Urothelium cell line (cell line): ENCODE results near the gene SMAD6.

Experiments used
- DNase-seq: peaks from one replicate; pipeline ENCODE4 v3.0.0; 2011; ENCODE audit warnings: low spot score, mixed read lengths
- FAIRE-seq: peaks from 2 replicates; lab custom pipeline; 2011; peaks lifted over from hg19 to GRCh38; lab: Jason Lieb, UNC

SMAD6 gene

GRCh38 chr15:66771351-66771650 lies 69.3 kb downstream of the SMAD6 start:
- DNase-seq (no peak), FAIRE-seq (no peak)

DNA sequence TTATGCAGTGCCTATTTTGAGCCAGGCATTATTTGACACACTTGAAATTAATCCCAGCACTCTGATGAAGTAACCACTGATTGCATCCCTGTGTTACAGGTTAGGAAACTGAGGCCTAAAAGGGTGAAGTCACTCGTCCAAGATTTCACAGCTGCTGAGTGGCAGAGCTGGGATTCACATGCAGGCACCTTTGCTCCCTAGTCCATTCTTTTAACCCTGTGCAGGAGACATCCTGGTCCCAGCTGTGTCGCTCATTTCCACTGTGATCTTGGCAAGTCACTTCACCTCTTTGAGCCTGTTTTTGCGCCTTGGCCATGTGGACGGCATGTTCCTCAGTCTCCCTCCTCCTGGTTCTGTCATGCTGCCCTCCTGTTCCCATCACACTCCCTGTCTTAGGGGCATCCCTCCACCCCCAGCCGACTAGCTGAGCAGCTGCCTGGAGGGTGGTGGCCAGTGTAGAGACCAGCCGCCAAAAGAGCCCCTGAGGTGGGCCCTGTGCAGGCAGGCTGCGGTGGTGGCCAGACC lies 70.6 kb downstream of the SMAD6 start:
- peak; percentile 5 for FAIRE-seq

GRCh38 chr15:66773129-66773873 lies 71.3 kb downstream of the SMAD6 start:
- FAIRE-seq (no peak), DNase-seq (no peak)

More for the DNA sequence above, 70.6 kb downstream of the SMAD6 start:
- no peak for DNase-seq

DNA sequence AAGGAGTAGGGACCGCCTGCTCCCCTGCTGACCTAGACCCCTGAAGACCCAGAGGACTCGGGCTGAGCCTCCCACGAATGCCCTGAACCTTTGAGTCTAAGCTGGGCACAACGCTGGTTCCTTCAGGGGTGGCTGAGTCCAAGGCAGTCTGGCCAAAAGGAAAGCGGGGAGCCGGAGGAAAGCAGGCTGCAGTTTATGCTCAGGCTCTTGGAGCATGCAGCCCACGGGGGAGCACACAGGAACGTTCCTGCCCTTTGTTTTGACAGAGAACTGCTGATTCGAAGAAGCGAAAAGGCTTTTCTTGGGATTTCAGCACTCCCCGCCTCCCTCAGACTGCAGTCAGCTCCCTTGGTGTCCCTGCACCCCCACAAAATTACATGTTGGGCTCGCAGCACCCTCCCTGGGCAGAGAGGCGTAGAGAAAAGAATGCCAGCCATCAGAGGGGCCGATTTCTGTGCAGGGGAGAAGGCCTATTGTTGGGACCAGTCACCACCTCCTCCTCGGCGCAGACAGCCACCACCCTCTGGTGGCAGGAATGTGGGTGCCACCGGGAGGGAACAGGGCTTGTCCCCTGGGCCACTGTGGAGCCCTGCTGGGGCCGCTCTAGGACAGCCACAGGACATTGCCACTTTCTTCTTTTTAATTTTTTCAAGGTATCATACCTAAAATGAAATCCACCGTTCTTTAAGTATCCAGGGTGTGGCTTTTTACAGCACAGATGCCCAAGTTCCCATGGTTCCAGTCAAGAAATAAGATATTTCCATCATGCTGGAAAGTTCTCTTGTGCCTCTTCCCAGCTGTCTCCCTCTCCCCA lies 72.2 kb downstream of the SMAD6 start:
- FAIRE-seq (peak; percentile 50), DNase-seq (peak; percentile 93)

- DNase-seq (no peak), FAIRE-seq (peak; percentile 69)
Observed at GRCh38 chr15:66775127-66776105, 73.4 kb downstream of the SMAD6 start.

DNA sequence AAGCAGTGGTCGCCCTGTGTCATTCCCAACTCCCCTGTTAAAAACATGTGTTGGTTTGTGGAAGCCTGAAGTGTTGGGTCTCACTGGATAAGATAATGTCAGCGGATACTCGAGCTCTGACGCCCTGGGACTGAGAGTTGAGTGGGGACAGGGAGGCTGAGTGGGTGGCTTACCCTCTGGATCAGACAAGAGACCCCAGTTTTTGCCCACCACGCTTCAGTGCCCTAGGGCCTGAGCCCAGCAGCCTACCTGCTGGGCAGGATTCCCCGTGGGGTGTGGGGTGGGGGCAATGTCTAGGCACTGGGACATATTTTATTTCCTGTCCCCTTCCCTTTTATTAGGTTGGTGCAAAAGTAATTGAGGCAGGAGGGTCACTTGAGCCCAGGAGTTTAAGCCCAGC lies 75.0 kb downstream of the SMAD6 start:
- DNase-seq (no peak), FAIRE-seq (peak; percentile 35)

DNA sequence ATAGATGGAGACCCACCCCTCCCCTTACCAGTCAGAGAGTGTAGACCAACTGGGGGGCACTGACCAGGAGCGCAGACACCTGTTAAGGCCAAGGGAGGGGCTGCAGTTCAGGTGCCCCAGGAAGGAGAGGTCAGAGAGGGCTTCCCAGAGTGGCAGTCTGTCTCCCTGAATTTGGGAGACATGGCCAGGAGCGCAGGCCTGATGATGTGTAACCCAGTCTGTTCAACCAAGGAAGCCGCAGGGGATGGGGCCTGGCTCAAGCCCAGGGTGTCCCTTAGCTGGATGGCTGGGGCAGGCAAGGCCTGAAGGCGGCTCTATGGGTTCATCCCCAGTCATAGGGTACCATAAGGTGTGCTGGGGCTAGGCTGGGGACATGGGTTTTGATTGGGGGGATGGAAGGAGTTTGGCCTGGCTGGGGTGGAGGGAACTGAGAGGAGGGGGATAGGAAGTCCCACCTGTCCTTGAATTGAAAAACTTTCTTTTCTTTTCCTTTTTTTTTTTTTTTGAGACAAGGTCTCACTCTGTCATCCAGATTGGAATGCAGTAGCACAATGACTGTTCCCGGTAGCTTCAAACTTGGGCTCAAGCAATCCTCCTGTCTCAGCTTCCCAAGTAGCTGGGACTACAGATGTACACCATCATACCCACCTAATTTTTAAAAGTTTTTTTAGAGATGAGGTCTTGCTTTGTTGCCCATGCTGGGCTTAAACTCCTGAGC lies 75.7 kb downstream of the SMAD6 start:
- DNase-seq (no peak), FAIRE-seq (no peak)

GRCh38 chr15:66778314-66778665 lies 76.3 kb downstream of the SMAD6 start:
- DNase-seq (no peak), FAIRE-seq (no peak)

DNA sequence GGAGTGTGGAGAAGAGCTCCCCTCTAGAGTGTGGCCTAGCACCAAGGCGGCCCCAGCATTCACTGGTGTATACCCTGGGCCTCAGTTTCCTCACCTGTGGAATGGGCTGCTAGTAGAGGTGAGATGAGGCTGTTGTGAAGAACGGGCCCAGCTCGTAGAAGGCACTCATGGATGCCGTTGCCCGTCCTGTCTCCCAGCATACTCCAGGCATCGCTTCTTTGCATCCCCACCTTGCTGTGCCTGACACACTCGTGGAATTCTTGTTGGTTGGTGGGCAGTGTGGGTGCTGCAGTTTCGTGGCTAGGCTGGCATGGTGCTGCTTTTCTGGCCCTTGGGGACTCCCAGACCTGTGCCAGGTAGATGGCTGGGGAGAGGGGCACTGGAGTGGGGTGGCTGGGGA lies 76.7 kb downstream of the SMAD6 start:
- FAIRE-seq: peak; percentile 86

DNA sequence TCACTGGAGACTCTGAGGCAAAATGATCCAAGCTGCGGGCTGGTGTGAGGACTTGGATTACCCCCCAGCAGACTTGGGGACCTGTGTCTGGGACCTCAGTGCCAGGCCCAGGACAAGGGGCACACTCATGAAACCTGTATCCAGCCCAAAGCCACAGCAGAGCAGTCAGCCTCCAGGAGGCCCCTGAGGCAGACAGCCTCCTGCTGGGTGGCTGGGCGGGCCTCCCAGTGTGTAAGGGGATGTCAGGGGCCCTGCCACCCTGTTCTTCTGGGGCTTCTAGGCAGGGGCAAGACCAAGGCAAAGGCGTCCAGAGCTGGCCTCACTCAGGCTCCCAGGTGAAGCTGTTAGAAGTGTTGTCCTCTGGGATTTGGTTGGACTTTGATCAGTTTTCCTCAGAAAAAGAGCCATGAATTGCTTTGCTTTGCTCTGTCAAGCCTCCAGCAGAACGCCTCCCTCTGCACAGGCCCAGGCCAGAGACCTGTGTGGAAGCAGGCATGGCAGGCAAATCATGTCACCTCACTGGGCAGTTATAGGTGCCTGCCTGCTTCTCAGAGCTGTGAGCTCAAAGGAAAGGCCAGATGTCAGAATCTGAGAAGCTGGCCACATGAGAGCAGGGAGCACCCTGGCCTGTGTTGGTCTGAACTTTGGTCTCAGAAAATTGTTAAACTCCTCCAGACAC lies 77.4 kb downstream of the SMAD6 start:
- DNase-seq: no peak
- peak; percentile 56 for FAIRE-seq

More for the DNA sequence above, 76.7 kb downstream of the SMAD6 start:
- DNase-seq: no peak

GRCh38 chr15:66780172-66780972 lies 78.3 kb downstream of the SMAD6 start:
- DNase-seq: peak; percentile 97
- FAIRE-seq: peak; percentile 98

DNA sequence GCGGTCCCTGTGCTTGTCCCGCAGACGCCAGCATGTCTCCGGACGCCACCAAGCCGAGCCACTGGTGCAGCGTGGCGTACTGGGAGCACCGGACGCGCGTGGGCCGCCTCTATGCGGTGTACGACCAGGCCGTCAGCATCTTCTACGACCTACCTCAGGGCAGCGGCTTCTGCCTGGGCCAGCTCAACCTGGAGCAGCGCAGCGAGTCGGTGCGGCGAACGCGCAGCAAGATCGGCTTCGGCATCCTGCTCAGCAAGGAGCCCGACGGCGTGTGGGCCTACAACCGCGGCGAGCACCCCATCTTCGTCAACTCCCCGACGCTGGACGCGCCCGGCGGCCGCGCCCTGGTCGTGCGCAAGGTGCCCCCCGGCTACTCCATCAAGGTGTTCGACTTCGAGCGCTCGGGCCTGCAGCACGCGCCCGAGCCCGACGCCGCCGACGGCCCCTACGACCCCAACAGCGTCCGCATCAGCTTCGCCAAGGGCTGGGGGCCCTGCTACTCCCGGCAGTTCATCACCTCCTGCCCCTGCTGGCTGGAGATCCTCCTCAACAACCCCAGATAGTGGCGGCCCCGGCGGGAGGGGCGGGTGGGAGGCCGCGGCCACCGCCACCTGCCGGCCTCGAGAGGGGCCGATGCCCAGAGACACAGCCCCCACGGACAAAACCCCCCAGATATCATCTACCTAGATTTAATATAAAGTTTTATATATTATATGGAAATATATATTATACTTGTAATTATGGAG lies 79.1 kb downstream of the SMAD6 start:
- no peak for DNase-seq
- FAIRE-seq: no peak

GRCh38 chr15:66782785-66783184 lies 80.7 kb downstream of the SMAD6 start:
- no peak for DNase-seq
- FAIRE-seq: no peak

GRCh38 chr15:66783314-66783713 lies 81.3 kb downstream of the SMAD6 start:
- FAIRE-seq: peak; percentile 42
- DNase-seq: no peak

DNA sequence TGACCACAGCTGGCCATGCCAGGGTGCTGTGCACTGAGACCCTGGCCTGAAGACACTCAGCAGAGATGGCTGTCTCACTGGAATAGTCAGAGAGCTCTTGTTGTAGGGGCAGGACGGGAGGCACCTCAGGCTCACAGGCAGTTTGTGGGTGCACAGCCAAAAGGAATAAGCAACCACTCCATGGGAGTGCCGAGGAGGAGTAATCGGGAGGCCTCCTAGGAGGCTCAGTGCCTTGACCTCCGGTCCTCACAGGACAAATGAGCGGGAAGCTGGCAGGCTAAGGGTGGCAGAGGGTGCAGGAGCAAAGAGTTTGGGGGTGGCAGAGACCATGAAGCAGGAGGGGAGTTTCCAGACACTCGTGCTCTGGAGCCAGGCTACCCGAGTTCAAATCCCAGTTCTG lies 81.7 kb downstream of the SMAD6 start:
- FAIRE-seq: no peak
- DNase-seq: no peak

GRCh38 chr15:66784174-66784573 lies 82.1 kb downstream of the SMAD6 start:
- FAIRE-seq (peak; percentile 20), DNase-seq (no peak)

- FAIRE-seq (no peak), DNase-seq (peak; percentile 59)
Observed at GRCh38 chr15:66785637-66786036, 83.6 kb downstream of the SMAD6 start.

DNA sequence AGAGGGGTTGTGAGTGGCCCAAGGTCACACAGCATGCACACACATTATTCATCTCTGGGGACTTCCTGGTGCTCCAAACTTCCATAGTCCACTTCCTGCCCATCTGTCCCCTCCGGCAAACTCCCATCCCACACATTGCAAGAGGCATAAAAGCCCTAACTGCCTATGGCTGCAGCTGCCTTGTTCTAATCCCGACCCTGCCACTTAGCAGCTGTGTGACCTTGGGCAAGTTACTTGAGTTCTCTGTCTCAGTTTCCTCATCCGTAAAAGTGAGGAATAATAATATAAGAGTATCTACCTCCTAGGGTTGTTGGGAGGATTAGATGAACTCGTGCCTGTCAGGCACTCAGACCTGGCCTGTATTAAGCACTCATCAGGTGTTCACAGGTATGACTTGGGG lies 84.2 kb downstream of the SMAD6 start:
- FAIRE-seq: no peak
- DNase-seq: no peak
